Head of caudate nucleus (tissue), 42 donors: ENCODE measurements around the gene GKN2.
A peak's percentile ranks its signal among the peaks of the same experiment; 100 is the strongest.

ENCODE experiments used
- DNase-seq, 42 donors: peaks; one replicate each; pipeline versions ENCODE4 v3.0.0 to v3.0.0-alpha.2; 2020 to 2021; ENCODE audit warnings: mixed read lengths in 7 of 42
- intact Hi-C: fragments of 100-400 bp; cut with DNase I; formaldehyde crosslinking; loops from one replicate; pipeline ENCODE4 v1.15.0; 2022

The GKN2 gene

DNA sequence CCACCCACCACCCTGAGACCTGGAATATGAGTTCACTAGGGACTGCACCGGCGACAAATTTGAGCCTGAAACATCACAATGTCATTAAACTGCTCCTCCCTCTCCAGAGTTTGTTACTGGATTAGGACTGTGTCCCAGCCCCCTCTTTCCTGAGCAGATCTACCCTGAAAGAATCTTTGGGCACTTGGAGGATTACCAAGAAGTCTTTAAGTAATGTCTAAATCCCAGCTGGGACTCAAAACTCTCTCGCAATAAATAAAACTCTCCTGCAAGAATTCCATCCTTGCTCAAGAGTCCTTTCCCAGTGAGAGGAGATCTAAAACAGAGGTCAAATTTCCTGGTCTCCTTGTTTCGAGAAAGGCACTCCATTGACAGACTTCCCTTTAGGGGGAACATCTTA is 20.9 kb downstream of the GKN2 start:
- peak in 1 of 42 donors; percentile 12 for DNase-seq
- intact Hi-C loops: no loop called here

DNA sequence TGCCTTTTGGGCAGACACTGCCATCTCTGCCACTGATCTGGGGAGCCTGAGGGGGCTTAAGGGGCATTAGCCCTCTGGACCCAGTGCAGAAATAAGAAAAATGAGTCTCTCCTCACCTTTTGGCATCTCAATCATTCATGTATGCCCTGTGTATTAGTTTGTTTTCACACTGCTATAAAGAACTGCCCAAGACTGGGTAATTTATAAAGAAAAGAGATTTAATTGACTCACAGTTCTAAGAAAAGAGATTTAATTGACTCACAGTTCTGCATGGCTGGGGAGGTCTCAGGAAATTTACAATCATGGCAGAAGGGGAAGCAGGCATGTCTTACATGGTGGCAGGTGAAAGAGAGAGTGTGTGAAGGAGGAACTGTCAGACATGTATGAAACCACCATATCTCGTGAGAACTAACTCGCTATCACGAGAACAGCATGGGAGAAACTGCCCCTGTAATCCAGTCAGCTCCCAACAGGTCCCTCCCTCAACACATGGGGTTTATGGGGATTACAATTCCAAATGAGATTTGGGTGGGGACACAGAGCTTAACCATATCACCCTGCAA is 21.5 kb downstream of the GKN2 start:
- intact Hi-C loops: no loop called here
- DNase-seq: no peak

DNA sequence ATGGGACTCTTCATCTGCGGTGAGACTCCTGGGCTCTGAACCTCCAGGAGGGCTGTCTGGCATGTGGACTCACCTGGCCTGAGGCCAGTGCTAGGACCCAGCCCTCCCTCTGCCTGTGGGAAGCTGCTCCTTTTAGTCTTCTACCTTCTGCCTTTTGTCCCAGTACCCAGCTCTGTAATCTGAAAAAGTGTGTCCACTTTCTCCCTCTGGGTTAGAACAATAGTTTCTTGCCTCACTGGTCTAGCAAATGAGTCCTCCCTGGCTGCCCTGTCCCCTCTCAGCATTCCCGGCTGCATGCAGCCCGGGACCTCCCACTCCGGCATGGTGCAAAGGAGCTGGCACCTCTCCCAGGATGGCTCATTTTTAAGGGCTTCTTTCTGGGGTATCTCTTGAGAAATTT is 25.9 kb downstream of the GKN2 start:
- intact Hi-C loops: loop anchor here (10.0 kb wide), 1 partner anchor 462 kb away; the partner anchor contains the start of genes APLF and FBXO48
- DNase-seq: peak in 1 of 42 donors; percentile 31

DNA sequence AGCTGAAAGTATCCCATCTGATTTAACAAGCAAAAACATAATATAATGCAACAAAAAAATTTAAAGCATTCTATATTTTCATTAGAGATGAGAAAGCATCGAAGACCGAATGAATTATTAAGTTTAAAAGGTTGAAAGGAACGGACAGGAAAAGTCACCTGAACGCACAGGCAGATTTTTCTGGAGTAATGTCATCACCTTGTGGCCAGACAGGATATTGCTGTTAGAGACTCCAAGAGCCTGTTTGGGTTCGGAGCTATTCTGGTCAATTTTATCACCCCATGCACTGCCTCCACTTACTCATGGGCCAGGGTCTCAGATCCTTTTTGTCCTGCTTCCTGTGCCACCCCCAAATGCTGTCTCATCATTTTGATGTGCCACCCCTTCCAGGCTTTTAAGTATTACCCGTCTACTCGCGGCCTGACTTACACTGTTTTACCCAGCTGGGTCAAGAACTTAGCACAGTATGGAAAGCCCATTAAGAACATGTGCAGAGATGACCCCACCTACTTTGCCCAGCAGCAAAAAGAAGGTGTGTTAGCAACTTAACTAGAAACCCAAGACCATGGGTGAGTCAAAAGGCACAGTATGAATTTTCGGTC is 27.3 kb downstream of the GKN2 start:
- peak in 22 of 42 donors; percentile 14 to 73 (median 50) for DNase-seq
- intact Hi-C loops: loop anchor here (10.0 kb wide), 1 partner anchor 461 kb away; the partner anchor contains the start of genes APLF and FBXO48

- intact Hi-C loops: loop anchor here (10.0 kb wide), 1 partner anchor 457 kb away; the partner anchor contains the start of genes APLF and FBXO48
- no peak for DNase-seq
Measured at GRCh38 chr2:68921646-68922045, 31.0 kb downstream of the GKN2 start.

DNA sequence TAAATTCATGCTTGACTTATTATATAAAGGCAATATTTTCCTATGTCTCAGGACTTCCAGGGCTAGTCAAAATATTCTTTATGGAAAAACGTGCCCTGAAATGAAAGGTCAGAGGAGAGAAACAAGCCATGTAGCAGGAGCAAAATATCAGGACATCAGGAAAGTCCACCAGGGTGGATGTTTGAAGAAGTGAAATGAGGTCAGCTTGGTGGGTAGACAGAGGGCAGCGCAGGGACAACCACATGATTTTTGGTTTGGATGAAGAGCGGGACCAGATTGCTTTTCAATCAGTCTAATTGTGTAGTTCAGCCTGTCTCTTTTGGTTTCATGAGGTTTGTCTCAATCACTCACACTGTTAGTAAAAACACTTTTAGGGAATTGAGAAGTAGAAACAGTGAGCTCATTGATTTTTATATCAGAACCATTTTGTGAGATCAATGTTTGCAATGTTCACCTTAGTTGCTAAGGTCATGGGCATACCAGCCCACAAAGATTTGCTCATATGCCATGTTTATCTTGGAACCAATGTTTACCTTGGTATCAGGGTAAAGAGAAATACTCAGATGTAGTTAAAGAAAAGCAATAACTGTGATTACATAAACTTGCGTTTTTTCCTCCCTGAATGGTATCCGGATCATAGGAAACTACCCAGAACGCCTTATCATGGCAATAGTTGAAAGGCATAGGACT is 32.1 kb downstream of the GKN2 start:
- intact Hi-C loops: loop anchor here (10.0 kb wide), 1 partner anchor 456 kb away; the partner anchor contains the start of genes APLF and FBXO48
- DNase-seq: no peak

- intact Hi-C loops: no loop called here
- DNase-seq: no peak
Measured at GRCh38 chr2:68918497-68918896, 34.2 kb downstream of the GKN2 start.

GRCh38 chr2:68917034-68917718 is 35.5 kb downstream of the GKN2 start:
- intact Hi-C loops: no loop called here
- no peak for DNase-seq

DNA sequence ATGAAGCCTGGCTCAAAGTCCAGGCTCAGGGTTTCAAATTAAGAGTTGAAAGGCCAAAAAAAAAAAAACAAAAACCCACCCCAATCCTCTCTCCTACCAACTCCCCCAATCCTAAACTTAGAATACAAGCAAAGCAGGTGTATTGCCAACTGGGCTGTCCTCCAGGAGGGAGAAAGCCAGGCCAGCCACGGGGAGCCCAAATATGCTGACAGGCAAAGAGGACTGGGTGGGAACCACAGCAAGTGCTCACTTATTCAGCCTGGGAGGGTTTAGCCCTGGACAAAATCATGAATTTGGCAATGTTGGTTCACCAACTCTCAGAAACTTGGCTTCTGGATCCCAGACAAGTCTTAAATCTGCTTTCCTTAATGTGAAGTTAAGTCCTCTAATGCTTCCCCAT is 36.5 kb downstream of the GKN2 start:
- DNase-seq: peak in 1 of 42 donors; percentile 41
- intact Hi-C loops: no loop called here

- DNase-seq: no peak
- intact Hi-C loops: loop anchor here (2.0 kb wide), 1 partner anchor 49 kb away; no protein-coding TSS in a partner anchor
Measured at GRCh38 chr2:68915393-68915792, 37.3 kb downstream of the GKN2 start.

- peak in 1 of 42 donors; percentile 13 for DNase-seq
- intact Hi-C loops: no loop called here
Measured at GRCh38 chr2:68913359-68913758, 39.3 kb downstream of the GKN2 start.

- intact Hi-C loops: no loop called here
- DNase-seq: peak in 1 of 42 donors; percentile 41
Measured at GRCh38 chr2:68912732-68913131, 40.0 kb downstream of the GKN2 start.

DNA sequence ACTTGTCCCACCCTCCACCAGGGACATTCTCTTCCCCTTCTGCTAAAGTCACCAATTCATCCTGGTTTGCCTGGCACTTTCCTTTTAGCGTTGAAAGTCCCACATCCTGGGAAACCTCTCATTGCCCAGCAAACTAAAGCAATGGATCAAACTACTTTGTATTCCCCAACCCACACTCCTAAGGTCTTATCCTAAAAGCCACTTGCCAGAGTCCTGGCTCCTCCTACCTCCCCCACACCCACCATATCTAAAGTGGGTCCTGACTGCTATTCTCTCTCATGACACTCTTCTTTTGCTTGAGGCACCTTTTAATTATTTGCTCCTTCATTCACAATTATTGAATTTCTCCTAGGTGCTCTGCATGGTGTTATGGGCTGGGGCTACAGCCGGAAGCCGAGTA is 40.6 kb downstream of the GKN2 start:
- intact Hi-C loops: no loop called here
- DNase-seq: peak in 1 of 42 donors; percentile 18

- DNase-seq: peak in 1 of 42 donors; percentile 26
- intact Hi-C loops: no loop called here
Measured at GRCh38 chr2:68911709-68912108, 41.0 kb downstream of the GKN2 start.

DNA sequence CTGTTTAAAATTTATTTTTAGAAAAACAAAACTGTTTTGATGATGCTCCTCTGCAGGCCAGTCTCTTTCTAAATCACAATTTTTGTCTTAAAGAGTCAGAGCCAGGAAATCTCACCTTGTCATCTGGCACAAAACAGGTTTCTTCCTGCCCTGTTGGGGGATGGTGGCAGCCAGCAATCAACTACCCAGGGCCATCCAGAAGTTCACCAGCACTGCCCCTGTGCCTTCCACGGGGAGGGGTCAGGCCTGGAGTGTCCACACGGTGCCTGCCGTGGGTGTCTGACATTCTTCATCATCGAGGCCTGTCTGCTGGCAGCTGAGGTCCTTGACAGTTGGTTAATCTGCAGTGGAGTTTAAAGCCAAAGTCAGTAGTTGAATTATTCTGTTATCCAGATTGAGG is 41.4 kb downstream of the GKN2 start:
- intact Hi-C loops: no loop called here
- DNase-seq: peak in 1 of 42 donors; percentile 32

DNA sequence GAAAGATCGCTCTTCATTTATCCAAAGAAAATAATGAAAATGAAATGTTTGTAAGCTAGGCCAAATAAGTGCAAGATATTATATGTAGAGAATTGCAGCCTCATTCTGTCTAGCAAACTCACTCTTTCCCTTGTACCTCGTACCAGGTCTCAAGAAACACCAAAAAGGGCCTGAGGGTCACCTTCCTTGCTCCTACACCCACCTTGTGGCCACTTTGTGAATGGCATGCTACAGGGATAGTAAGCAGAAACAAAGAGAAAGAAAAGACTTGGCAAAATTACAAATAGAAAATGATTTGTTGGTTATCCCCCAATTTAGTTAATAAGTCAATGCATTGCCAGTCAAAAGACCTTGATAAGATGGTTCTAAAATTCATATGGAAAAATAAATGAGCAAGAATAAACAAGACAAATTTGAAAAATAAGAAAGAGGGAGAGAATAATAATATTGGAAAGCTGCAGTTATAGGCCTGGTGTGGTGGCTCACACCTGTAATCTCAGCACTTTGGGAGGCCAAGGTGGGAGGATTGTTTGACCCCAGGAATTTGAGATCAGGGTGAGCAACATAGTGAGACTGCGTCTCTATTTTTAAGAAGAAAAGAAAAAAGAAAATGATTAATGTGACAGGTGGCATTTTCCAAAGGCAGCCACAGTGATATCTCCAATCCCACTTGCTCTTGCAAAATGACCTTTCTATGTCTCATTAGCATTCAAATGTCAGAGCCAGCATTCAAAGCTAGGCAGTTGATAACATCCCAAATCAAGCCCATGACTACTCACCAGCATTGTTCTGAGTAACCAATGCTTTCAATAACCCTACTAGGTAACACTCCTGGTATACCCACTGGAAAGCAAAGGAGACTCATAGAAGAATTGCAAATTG is 42.7 kb downstream of the GKN2 start:
- intact Hi-C loops: loop anchor here (5.0 kb wide), 1 partner anchor 158 kb away; no protein-coding TSS in a partner anchor
- DNase-seq: peak in 40 of 42 donors; percentile 21 to 89 (median 68)

DNA sequence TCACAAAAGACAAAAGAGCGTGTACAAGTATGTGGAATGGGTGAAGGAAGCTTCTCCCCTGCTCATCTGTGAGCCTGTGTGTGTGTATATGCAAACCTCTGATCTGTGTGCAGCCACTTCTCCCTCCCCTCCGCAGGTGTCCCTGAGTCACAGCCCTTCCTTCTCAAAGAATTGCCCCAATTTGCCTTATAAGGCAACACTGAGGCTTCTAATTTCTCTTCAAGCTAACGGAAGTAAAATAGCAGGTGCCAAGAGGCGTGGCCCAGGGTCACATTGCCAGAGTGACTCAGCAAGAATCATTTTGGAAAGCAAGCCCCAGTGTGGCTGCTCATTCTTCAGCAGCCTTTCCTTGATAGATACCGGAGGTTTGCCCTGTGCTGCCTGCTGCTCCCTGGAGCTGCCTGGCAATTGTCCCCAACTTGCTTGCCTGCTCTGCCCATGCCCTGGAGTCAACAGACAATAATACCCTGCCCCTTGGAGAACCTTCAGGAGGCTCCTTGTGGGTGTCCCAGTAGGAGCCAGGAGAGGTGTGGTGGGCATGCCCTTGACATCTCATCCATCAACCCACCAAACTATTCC is 44.2 kb downstream of the GKN2 start:
- intact Hi-C loops: loop anchor here (5.0 kb wide), 1 partner anchor 156 kb away; no protein-coding TSS in a partner anchor
- DNase-seq: peak in 18 of 42 donors; percentile 3 to 55 (median 26)

GRCh38 chr2:68907920-68908253 is 44.8 kb downstream of the GKN2 start:
- no peak for DNase-seq
- intact Hi-C loops: loop anchor here (5.0 kb wide), 1 partner anchor 156 kb away; no protein-coding TSS in a partner anchor
